Measurements from ENCODE around the gene BLVRA.
"Not testable (repeated sequence)": the region's sequence is repeated elsewhere in the genome, so short reads cannot be mapped to it uniquely, and the experiment has no call there.

Gene BLVRA

DNA sequence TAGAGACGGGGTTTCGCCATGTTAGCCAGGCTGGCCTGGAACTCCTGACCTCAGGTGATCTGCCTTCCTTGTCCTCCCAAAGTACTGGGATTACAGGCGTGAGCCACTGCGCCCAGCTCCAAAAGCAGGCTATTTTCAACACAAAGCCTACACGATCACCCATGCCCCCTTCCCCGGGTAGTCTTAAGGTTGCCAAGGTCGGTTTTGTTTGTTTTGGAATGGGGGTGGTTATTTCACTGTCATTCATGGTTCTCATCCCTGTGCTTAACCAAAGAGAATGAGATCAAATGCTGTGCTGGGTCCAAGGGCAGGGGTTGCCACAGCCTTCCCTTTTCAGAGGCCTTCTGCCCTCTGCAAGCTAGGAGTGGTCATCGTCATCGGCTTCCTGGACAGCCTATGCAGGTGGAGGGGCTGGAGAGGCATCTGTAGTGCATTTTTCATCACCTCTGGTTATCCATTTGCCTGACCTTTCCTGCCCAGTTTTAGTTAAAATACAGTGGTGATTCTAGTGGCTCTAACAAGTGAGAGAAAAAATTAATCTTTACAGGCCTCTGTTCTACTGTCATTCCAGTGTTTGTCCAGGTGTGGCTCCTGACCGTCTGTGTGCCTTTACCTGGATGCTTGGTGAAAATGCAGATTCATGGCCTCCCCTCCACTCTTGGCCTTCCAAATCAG is 11.4 kb downstream of the BLVRA start:
- no peak for FAIRE-seq

DNA sequence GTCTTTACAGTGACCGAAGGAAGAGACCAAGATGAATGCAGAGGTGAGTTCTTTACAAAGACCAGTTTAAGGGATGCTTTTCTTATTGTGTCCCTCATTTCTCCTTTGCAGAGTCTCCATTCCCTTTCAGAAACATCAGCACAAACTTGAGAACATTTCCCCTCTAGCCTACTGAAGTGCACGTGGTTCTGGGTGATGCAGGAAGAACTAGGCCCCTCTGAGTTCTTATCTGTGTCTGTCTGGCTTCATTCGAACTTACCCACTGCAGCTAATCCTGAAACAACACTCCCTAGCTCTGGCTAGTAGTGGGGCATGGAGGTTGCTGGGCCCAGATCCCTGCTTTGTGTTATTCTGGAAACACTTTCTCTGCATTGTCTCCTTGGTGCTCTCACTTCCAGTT is 12.6 kb downstream of the BLVRA start:
- FAIRE-seq = no peak

DNA sequence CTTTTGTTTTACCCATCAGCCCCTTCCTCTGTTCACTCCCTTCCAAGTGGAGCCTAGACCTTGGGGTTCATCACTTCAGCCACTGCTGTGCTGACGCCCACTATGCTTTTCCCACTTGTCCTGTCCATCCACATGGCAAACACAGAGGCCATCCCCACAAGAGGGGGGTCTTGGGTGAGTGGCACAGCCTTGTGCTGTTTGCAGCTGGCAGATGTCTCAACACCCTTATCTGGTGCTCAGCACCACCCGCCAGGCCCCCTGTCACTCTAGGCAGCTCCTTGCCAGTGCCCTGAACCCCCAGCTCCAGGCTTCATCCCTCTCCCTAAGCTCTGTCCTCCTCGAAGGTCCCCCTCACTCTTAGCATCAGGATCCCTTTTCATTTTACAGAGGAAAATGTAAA is 13.1 kb downstream of the BLVRA start:
- FAIRE-seq = no peak

DNA sequence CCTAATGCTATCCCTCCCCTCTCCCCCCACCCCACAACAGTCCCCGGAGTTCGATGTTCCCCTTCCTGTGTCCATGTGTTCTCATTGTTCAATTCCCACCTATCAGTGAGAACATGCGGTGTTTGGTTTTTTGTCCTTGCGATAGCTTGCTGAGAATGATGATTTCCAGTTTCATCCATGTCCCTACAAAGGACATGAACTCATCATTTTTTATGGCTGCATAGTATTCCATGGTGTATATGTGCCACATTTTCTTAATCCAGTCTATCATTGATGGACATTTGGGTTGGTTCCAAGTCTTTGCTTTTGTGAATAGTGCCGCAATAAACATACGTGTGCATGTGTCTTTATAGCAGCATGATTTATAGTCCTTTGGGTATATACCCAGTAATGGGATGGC is 14.8 kb downstream of the BLVRA start:
- not testable (repeated sequence) for FAIRE-seq

DNA sequence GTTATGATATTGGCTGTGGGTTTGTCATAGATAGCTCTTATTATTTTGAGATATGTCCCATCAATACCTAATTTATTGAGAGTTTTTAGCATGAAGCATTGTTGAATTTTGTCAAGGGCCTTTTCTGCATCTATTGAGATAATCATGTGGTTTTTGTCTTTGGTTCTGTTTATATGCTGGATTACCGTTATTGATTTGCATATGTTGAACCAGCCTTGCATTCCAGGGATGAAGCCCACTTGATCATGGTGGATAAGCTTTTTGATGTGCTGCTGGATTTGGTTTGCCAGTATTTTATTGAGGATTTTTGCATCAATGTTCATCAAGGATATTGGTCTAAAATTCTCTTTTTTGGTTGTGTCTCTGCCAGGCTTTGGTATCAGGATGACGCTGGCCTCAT is 16.8 kb downstream of the BLVRA start:
- FAIRE-seq = not testable (repeated sequence)

DNA sequence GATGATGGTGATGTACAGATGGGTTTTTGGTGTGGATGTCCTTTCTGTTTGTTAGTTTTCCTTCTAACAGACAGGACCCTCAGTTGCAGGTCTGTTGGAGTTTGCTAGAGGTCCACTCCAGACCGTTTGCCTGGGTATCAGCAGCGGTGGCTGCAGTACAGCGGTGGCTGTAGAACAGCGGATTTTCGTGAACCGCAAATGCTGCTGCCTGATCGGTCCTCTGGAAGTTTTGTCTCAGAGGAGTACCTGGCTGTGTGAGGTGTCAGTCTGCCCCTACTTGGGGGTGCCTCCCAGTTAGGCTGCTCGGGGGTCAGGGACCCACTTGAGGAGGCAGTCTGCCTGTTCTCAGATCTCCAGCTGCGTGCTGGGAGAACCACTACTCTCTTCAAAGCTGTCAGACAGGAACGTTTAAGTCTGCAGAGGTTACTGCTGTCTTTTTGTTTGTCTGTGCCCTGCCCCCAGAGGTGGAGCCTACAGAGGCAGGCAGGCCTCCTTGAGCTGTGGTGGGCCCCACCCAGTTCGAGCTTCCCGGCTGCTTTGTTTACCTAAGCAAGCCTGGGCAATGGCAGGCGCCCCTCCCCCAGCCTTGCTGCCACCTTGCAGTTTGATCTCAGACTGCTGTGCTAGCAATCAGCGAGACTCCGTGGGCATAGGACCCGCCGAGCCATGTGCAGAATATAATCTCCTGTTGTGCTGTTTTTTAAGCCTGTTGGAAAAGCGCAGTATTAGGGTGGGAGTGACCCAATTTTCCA is 20.0 kb downstream of the BLVRA start:
- FAIRE-seq = not testable (repeated sequence)

DNA sequence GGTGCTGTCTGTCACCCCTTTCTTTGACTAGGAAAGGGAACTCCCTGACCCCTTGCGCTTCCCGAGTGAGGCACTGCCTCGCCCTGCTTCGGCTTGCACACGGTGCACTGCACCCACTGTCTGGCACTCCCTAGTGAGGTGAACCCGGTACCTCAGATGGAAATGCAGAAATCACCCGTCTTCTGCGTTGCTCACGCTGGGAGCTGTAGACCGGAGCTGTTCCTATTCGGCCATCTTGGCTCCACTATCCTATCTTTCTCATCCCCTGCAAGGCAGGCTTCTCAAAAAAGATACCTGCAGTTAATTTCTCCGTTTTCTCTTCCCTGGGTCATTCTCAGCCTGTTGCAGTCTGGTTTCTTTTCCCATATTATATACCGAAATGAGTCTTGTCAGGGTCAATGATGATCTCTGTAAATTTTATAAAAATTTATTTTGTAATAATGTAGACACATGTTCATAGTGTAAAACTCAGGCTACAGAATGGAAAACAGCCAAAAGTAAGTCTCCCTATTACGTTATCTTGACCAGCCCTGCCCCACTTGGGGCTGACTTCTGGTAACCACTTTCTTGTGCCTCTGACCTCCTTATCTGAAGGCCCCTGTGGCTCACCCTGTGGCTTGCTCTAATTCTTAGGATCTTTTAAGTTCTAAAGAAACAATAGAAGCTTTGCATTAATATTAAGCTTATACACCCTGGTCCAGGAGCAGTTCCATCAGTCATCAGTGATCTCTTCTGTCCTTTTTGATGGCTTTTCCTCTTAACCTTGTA is 20.7 kb downstream of the BLVRA start:
- FAIRE-seq = no peak

DNA sequence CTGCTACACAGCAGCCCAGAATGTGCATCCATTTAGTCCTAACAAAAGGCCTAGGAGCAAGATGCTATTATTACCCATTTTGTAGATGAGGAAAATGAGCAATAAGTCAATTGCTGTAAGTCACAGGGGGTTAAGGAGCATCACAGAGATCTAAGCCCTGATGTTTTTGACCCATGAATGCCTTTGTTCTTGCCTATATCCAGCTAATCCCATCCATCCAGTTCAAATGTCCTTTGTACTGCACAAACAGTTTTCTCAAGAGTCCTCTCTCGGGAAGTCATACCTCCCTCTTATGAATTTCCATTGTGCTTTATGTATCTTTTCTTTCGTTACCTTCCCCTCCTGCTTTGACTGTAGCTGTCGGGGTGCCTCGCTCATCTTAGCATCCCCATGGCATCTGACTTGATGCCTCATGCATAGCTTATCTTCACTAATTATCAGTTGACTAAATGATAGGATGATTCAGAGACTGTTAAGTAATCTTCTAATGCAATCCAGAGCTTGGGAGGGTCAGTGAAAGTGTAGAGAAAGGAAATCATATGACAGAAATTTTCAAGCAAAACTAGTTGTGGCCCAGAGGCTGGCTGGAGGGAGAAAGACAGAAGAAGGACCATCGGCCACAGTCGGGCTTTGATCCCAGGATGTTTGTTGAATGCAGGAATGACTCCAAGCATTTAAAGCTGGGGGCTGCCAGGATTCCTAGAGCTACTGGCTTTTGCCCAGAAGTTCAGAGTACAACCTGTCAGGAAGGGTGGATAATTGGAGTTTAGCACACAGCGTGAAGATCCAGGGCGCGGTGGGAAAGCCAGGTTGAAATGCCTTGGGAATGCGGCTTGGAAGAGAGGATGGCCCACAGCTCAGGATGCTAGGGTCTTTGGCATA is 23.5 kb downstream of the BLVRA start:
- no peak for FAIRE-seq

DNA sequence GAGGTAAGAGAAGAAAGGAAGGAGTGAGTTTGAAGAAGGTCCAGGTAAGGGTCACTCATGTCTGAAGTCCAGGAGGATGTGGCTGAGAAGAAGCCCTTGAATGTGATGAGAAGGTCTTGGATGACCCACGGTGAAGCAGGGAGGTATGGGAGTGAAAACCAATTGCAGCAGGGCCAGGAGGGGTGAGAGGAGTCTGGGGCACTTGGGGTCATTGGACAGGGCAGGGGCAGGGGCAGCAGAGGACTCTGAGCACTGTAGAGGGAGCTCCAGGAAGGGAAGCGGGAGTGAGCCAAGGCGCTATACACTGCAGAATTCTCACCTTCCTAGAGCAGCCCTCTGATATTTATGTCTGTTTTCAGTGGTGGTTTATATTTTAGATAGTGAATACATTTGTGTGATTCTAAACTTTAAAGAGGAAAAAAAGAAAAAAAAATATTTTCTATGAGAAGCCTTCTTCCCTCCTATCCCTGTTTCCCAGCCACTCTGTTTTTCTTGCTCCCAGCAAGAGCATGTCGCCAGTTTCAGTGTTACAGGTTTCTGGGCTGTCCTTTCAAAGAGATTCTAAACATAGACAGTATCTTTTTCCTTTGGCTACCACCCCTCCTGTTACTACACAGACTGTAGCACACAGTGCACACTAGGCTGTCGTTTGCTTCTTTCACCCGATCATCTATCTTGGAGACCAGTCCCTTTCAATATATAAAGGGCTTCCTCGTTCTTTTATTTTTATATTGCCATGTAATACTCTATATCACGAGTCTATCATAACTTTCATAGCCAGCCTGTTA is 24.5 kb downstream of the BLVRA start:
- FAIRE-seq = no peak

DNA sequence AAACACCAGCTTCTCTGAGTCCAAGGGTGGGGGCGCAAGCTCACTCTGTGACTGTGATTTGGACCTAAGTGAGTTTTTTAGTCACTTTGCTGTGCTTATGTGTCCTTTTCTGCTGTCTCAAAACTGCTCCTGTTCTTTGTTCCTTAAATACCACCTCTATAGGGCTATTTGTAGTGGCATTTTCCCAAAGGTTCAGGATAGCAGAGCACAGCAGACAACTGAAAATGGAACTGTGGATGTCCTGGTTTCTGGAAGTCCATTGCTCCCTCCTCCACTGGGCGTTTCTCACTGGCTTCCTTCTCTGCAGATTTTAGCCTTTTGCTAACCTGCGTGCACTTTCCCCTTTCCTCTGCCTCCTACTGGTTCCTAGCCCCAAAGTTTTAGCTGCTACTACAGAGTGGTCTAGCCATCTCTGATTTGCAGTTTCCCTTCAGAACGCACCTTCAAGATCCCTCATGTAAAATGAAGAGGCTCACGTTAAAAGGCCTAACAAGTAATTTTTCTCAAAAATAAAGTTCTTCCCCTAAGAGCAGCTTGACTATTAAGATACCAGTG is 25.6 kb downstream of the BLVRA start:
- FAIRE-seq = no peak

DNA sequence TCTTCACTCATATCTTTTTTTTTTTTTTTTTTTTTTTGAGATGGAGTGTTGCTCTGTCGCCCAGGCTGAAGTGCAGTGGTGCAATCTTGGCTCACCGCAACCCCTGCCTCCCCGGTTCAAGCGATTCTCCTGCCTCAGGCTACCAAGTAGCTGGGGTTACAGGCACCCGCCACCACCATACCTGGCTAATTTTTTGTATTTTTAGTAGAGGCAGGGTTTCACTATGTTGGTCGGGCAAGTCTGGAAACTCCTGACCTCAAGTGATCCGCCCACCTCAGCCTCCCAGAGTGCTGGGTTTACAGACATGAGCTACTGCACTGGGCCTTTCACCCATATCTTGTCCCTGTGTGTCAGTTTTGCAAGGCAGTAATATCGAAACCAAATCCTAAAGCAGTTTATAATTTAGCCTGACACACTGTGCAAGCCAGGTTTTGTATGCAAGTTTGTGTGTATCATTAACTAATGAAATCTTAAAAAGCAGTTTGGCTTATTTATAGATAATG is 26.2 kb downstream of the BLVRA start:
- not testable (repeated sequence) for FAIRE-seq

DNA sequence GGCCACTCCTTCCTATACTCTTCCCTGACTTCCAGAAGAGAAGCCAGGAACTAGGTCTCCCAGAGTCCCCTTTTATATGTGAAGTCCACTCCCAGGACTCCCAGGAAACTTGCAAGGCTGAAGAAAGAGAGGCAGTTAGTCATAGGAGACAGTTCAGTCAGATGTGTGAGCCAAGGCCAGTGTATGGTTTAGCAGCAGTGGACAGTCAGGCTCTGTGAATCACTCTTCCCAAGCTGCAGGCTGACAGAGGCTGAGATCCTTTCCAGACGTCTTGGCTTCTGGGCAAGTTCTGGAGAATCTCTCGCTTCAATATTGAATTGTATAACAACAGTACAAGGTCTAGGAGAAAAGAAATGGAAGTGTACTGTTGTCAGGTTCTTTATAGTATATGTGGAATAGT is 26.9 kb downstream of the BLVRA start:
- FAIRE-seq = no peak

DNA sequence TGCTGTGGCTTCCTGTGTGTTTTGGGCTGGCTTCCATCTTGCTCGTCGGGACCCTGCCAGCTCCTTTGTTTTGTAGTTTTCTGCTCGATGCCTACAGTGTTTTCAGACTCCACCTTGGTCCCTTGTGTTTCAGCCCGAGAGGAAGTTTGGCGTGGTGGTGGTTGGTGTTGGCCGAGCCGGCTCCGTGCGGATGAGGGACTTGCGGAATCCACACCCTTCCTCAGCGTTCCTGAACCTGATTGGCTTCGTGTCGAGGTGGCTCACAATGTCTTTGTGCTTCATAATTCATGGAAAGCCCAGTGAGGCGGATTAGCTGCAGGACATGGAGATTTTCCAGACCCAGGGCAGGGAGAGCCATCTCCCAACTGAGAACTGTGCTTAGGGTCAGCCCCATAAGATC is 29.3 kb downstream of the BLVRA start:
- no peak for FAIRE-seq

DNA sequence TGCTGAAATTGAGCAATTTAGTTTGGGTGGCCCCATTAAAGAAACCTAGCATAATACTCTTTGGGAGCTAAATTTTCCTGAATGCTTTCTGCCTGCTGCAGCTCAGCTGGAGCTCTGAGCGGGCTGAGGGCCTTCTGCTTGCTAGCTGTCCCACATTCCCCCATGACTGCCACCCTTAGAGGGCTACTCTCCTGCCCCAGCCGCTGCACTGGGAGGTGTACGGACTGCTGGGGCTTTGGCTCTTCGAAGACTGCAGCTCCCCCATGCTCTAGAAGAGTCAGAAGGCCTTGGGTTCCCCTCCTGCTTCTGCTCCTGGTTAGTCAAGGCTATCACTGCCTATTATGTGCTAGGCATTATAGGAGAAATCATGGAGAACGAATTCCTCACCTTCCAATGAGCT is 31.5 kb downstream of the BLVRA start:
- no peak for FAIRE-seq

DNA sequence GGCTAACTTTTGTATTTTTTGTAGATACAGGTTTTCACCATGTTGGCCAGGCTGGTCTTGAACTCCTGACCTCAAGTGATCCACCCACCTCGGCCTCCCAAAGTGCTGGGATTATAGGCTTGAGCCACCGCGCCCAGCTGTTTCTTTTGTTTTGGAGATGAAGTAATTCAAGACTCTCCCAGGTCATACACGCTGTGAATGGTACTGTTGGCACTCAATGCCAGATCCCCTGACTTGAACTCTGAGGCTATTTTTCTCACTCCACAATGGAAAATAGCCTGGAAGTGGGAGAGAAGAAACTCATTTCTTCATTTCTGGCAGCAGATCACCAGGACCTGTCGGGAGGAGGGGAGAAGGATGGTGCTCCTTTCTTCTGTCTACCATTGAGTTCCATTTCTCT is 32.4 kb downstream of the BLVRA start:
- no peak for FAIRE-seq

DNA sequence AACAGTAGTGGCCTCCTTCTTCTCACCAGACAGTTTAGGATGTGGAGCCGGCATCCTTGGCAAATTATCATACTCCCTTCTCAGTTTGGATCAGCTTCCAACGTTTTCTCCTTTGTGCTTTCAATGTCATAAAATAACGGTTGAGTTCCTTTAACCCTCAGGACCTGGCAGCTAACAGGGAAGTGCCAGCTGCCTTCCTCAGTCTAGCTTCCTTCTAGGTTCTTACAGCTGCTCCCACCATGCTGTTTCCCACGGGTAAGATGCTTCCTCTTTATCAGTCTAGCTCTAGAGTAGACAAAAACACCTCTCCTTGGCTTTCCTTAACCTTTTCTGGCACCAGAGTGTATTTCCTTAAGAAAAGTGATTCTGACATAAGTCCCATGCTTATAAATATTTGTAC is 33.2 kb downstream of the BLVRA start:
- no peak for FAIRE-seq

DNA sequence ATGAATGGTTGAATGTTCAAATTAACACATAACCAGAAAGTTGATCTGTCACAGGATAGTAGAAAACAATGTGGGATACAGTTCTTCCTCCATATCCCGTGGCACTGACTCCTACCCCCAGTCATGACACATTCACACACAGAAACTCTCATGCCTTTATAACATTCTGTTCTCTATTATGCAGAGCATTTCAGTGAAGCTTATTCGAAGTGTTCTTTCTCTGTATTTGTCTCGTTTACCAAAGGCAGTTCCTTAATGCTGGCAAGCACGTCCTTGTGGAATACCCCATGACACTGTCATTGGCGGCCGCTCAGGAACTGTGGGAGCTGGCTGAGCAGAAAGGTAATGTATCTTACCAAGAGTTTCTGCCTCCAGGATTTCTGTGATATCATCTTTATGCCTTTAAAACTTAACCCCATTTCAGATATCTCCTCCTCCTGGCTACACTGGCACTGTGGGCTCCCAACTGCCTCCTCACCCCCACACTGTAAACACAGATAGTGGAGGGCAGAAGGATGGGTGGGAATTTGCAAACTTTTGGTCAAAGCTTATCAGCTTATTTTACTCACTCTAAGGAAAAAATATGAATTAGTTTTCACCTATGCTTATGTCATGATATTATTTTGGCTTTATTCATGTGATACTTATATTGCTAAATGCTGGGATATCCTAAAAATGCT is 34.1 kb downstream of the BLVRA start:
- no peak for FAIRE-seq

DNA sequence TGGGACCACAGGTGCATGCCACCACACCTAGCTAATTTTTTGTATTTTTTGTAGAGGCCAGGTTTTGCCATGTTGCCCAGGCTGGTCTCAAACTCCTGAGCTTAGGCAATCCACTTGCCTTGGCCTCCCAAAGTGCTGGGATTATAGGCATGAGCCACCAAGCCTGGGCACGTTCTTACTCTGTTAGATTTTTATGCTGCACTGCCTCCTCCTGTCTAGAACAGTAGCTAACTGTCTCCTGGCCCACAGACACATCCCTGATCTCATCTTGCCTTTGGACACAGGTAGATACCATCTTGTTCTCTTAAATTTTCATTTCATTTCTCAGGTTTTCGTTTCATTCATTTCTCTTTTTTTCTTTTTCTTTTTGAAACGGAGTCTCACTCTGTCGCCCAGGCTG is 41.1 kb downstream of the BLVRA start:
- no peak for FAIRE-seq

DNA sequence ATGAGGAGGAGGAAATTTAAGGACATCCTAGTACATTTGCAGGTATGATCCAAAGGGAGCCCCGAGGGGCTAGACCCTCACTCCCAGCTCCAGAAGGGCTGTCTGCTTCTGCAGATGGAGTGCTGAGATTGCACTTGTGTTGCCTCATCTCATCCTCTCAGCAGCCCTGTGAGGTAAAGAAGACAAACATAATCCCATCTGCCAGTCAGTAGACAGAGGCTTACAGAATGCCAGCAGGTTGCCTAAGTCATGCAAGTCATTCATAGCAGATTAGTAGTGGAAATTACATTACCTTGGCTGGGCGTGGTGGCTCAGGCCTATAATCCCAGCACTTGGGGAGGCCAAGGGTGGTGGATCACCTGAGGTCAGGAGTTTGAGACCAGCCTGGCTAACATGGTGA is 45.4 kb downstream of the BLVRA start:
- FAIRE-seq = no peak

DNA sequence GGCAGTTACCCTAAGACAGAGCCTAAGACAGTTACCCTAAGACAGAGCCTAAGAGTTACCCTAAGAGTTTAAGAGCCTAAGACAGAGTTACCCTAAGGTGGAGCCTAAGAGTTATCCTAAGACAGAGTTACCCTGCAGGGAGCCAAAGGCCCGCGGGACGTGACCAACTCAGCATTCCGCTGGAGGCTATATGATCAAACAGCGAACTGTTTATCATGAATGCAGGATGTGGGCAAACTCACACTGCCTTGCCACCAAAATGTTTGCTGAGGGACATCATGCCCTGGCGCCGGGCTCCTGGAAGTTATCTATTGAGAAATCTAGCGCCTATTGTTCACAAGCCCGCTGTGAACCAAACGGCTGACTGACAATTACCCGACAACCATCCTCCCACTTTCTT is 49.9 kb downstream of the BLVRA start:
- FAIRE-seq = no peak
